Glutamatergic neuron (in vitro differentiated cells): ENCODE results near the gene NOVA2. TPM values are rescaled to one million over a fixed set of nuclear protein-coding genes. Genes with fewer than 3 reads are reported as not detected.

ENCODE experiments used
- DNase-seq: peaks from one replicate; pipeline ENCODE4 v3.0.0; 2022
- H3K27ac Mint-ChIP-seq: one replicate; pipeline ENCODE4 v1.8.0; 2020; ENCODE audit warnings: mild to moderate bottlenecking, mixed read lengths, inconsistent platforms; ENCODE audit not compliant: unreplicated experiment
- H3K27me3 Mint-ChIP-seq: one replicate; pipeline ENCODE4 v1.8.0; 2020; ENCODE audit warnings: mild to moderate bottlenecking, moderate library complexity, mixed read lengths, inconsistent platforms; ENCODE audit not compliant: unreplicated experiment
- H3K36me3 Mint-ChIP-seq: one replicate; pipeline ENCODE4 v1.8.0; 2020; ENCODE audit warnings: mild to moderate bottlenecking, mixed read lengths, inconsistent platforms; ENCODE audit not compliant: unreplicated experiment
- H3K4me1 Mint-ChIP-seq: one replicate; pipeline ENCODE4 v1.8.0; 2020; ENCODE audit warnings: mild to moderate bottlenecking, low read depth, mixed read lengths, inconsistent platforms; ENCODE audit not compliant: unreplicated experiment
- H3K4me3 Mint-ChIP-seq: one replicate; pipeline ENCODE4 v1.8.0; 2020; ENCODE audit warnings: mild to moderate bottlenecking, mixed read lengths, inconsistent platforms; ENCODE audit not compliant: unreplicated experiment
- H3K9me3 Mint-ChIP-seq: one replicate; pipeline ENCODE4 v1.8.0; 2020; ENCODE audit warnings: mild to moderate bottlenecking, moderate library complexity, mixed read lengths, inconsistent platforms; ENCODE audit not compliant: unreplicated experiment
- total RNA-seq: library from RNA; stranded (reverse); fragmentation: NEBNext Ultra II Directional; extraction: Animal tissue kit (Norgen Biotek cat#: 25700); gene quantifications from one replicate; pipeline ENCODE4 v1.2.1, GENCODE V29; 2021; ENCODE audit not compliant: unreplicated experiment
- TF ChIP-seq, protein P1 (sequence below): fragments of 200-600 bp; sonication (generic); IDR thresholded peaks from one replicate; pipeline ENCODE4 v1.5.0; 2021; ENCODE audit not compliant: partially characterized antibody, unreplicated experiment

Gene NOVA2
- total RNA-seq, 1 donor from 2014 or later: 163 TPM

DNA sequence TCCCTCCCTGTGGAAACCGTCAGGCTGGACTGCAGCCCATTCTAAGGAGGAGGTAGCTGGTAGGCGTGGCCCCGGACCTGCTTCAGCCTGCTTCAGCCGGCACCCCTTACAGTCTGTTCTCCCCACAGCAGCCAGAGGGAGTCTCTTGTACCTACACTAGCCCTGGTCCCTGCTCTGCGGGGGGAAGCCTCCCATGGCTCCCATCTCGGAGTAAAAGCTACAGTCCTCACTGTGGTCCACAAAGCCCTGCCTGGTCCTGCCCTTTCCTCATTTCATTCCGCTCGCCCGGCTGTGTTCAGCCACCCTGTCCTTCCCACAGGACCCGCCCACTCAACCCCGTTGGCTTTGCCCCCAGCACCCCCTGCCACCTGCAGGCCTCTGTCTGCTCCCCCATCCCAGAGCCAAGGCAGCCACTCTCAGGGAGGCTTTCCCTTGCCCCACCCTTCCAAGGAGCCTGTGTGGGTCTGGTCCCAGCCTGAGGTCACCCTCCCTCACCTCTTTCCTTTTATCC is 47.9 kb upstream of the NOVA2 start:
- TF ChIP-seq, protein P1, sequence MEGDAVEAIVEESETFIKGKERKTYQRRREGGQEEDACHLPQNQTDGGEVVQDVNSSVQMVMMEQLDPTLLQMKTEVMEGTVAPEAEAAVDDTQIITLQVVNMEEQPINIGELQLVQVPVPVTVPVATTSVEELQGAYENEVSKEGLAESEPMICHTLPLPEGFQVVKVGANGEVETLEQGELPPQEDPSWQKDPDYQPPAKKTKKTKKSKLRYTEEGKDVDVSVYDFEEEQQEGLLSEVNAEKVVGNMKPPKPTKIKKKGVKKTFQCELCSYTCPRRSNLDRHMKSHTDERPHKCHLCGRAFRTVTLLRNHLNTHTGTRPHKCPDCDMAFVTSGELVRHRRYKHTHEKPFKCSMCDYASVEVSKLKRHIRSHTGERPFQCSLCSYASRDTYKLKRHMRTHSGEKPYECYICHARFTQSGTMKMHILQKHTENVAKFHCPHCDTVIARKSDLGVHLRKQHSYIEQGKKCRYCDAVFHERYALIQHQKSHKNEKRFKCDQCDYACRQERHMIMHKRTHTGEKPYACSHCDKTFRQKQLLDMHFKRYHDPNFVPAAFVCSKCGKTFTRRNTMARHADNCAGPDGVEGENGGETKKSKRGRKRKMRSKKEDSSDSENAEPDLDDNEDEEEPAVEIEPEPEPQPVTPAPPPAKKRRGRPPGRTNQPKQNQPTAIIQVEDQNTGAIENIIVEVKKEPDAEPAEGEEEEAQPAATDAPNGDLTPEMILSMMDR: no peak
- H3K27me3 Mint-ChIP-seq: peaks cover 8% of the 10 kb centered on the region
- peaks cover 10% of the 10 kb centered on the region for H3K4me1 Mint-ChIP-seq
- no peak overlapping the region for H3K4me3 Mint-ChIP-seq
- H3K9me3 Mint-ChIP-seq: peaks cover 4% of the 10 kb centered on the region
- DNase-seq: no peak
- H3K27ac Mint-ChIP-seq: no peak overlapping the region
- H3K36me3 Mint-ChIP-seq: peaks cover 14% of the 10 kb centered on the region

DNA sequence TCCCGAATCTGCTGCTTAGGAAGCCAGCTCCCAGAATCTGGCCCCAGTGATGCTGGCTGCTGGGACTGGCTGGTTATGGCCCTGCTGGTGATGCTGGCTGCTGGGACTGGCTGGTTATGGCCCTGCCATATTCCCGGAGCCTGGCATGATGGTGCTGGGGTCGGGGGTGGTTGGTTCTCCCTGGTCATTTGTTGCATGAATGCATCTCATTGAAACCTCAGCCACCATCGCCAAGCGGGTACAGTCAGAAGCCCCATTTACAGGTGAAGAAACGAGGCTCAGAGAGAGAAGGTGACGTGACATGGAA is 47.1 kb upstream of the NOVA2 start:
- peaks cover 7% of the 10 kb centered on the region for H3K9me3 Mint-ChIP-seq
- TF ChIP-seq, protein P1: no peak
- no peak overlapping the region for H3K4me3 Mint-ChIP-seq
- peaks cover 12% of the 10 kb centered on the region for H3K4me1 Mint-ChIP-seq
- no peak overlapping the region for H3K27ac Mint-ChIP-seq
- DNase-seq: no peak
- H3K27me3 Mint-ChIP-seq: peaks cover 10% of the 10 kb centered on the region
- H3K36me3 Mint-ChIP-seq: peaks cover 6% of the 10 kb centered on the region

DNA sequence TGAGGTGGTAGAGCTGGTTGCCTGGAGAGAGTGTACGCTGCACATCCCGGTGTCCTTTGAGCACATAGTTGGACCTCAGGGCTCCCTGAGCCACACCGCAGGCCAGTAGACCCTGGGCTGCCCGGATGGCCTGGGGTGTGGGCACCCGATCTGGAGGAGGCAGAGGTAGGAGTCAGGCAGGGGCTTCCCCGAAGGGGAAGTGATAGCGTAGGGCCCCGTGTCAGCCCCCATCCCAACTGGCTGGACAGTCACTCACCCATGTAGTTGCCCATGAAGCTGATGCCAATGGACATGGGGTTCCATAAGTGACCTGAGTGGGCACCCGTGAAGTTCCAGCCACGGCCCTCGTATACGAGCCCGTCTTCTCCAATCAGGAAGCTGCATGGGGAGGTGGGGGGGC is 45.6 kb upstream of the NOVA2 start:
- peak overlapping the region; percentile 22 for H3K27ac Mint-ChIP-seq
- peaks cover 16% of the 10 kb centered on the region for H3K4me1 Mint-ChIP-seq
- peaks cover 10% of the 10 kb centered on the region for H3K9me3 Mint-ChIP-seq
- no peak for DNase-seq
- H3K36me3 Mint-ChIP-seq: peaks cover 4% of the 10 kb centered on the region
- H3K4me3 Mint-ChIP-seq: no peak overlapping the region
- TF ChIP-seq, protein P1: no peak
- H3K27me3 Mint-ChIP-seq: peaks cover 19% of the 10 kb centered on the region

DNA sequence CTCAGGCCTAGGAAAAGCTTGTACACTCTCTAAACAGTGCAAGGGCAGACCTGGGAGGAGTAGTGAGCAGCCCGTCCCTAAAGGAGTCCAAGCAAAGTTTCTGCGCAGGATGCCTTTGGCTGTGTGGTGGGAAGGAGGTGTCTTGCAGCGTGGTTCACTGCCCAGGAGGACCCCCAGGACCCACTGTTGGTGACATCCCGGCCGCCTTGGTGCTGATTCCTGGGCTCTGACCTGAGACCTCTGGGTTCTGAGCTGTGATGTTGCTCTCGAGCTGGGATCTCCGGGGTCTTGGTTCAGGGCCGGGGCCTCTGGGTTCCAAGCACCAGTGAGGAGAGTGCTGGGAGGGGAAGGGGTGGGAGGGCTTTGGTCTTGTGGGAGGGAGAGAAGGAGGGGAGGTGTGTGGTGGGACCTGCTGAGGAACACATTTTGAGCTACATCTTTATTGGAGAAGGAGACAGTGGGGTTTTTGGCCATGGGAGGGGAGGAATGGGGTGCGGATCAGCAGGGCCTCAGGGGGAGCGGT is 45.1 kb upstream of the NOVA2 start:
- peaks cover 19% of the 10 kb centered on the region for H3K27me3 Mint-ChIP-seq
- H3K9me3 Mint-ChIP-seq: peaks cover 10% of the 10 kb centered on the region
- peaks cover 16% of the 10 kb centered on the region for H3K4me1 Mint-ChIP-seq
- peak overlapping the region; percentile 22 for H3K27ac Mint-ChIP-seq
- DNase-seq: no peak
- H3K36me3 Mint-ChIP-seq: no peaks in the 10 kb centered on the region
- TF ChIP-seq, protein P1: no peak
- no peak overlapping the region for H3K4me3 Mint-ChIP-seq

DNA sequence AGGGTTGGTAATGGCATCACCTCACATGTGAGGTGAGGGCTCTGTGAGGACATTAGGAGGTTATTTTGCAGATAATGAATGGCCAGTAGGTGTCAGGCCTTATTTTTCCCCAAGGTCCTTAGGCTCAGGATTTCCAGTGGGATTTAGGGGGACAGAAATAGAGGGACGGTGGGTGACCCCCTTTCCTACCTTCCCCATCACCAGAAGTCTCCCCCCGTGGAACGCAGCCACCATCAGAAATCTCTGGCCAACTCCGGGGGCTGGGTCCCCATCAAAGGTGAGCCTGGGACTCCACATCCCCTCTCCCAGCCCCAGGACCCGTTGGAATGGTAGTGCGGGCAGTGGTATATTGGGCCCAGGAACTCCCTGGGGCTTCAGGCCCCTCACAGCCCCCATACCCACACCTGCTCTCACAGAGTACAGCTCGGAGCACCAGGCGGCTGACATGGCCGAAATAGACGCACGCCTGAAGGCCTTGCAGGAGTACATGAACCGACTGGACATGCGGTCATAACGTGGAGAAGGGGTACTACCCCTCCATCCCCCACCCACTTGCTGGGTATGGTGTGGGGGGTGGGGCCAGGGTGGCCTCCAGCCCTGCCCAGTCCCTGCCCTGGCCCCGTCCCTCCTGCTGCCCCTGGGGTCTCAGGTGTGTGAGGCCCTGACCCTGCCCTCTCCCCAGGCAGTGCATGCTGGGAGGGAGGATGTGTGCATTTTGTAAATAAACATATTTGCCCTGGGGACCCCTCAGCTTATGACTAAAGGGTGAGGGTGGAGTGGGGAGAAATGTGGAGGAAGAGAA is 44.4 kb upstream of the NOVA2 start:
- no peaks in the 10 kb centered on the region for H3K36me3 Mint-ChIP-seq
- no peak for DNase-seq
- H3K4me1 Mint-ChIP-seq: peaks cover 16% of the 10 kb centered on the region
- TF ChIP-seq, protein P1: no peak
- peaks cover 19% of the 10 kb centered on the region for H3K27me3 Mint-ChIP-seq
- peaks cover 8% of the 10 kb centered on the region for H3K9me3 Mint-ChIP-seq
- H3K4me3 Mint-ChIP-seq: no peak overlapping the region
- H3K27ac Mint-ChIP-seq: no peak overlapping the region
